GM19238 (cell line): Measurements from ENCODE around the gene GPR146.
A peak's percentile ranks its signal among the peaks of the same experiment; 100 is the strongest.
"Not testable (repeated sequence)": the region's sequence is repeated elsewhere in the genome, so short reads cannot be mapped to it uniquely, and the experiment has no call there.

Experiments
- DNase-seq: peaks from one replicate; pipeline ENCODE4 v3.0.0; 2011; ENCODE audit warnings: low spot score; ENCODE audit not compliant: insufficient read length

Gene GPR146

GRCh38 chr7:1044189-1045068, at the start of gene GPR146:
Gene GPR146, plus strand, starts transcription at chr7:1044546. Its CDS starts 12,970 bp downstream, at chr7:1057516.
- peak; percentile 100 for DNase-seq

- DNase-seq = no peak
These were observed 49.6 kb upstream of the GPR146 start for GRCh38 chr7:994592-995308.

GRCh38 chr7:995571-995970, 48.8 kb upstream of the GPR146 start:
- DNase-seq = no peak

- no peak for DNase-seq
These were observed 48.1 kb upstream of the GPR146 start for GRCh38 chr7:996079-996872.

- DNase-seq = no peak
These were observed 46.6 kb upstream of the GPR146 start for GRCh38 chr7:997404-998395.

- DNase-seq = no peak
These were observed 45.0 kb upstream of the GPR146 start for GRCh38 chr7:999149-999879.

GRCh38 chr7:999941-1000935, 44.1 kb upstream of the GPR146 start:
- DNase-seq = no peak

- DNase-seq = not testable (repeated sequence)
These were observed 43.1 kb upstream of the GPR146 start for GRCh38 chr7:1001069-1001770.

- not testable (repeated sequence) for DNase-seq
These were observed 42.3 kb upstream of the GPR146 start for GRCh38 chr7:1002026-1002425.

- DNase-seq = not testable (repeated sequence)
These were observed 41.9 kb upstream of the GPR146 start for GRCh38 chr7:1002445-1002844.

GRCh38 chr7:1004018-1004852, 40.1 kb upstream of the GPR146 start:
- no peak for DNase-seq

- no peak for DNase-seq
These were observed 39.0 kb upstream of the GPR146 start for GRCh38 chr7:1005303-1005702.

- DNase-seq = no peak
These were observed 36.4 kb upstream of the GPR146 start for GRCh38 chr7:1007901-1008300.

GRCh38 chr7:1008733-1009363, 35.5 kb upstream of the GPR146 start:
- no peak for DNase-seq

GRCh38 chr7:1009747-1010146, 34.6 kb upstream of the GPR146 start:
- no peak for DNase-seq

GRCh38 chr7:1010226-1010625, 34.1 kb upstream of the GPR146 start:
- no peak for DNase-seq
